RKO (cell line): ENCODE results near the gene PPFIA1.

Source experiments
- DNase-seq: peaks from one replicate; pipeline ENCODE4 v3.0.0-alpha.2; 2016; ENCODE audit warnings: low spot score

The PPFIA1 gene

GRCh38 chr11:70297341-70297740, 26.9 kb downstream of the PPFIA1 start:
- DNase-seq = no peak

- DNase-seq = no peak
Observed at GRCh38 chr11:70298243-70298915, 27.9 kb downstream of the PPFIA1 start.

DNA sequence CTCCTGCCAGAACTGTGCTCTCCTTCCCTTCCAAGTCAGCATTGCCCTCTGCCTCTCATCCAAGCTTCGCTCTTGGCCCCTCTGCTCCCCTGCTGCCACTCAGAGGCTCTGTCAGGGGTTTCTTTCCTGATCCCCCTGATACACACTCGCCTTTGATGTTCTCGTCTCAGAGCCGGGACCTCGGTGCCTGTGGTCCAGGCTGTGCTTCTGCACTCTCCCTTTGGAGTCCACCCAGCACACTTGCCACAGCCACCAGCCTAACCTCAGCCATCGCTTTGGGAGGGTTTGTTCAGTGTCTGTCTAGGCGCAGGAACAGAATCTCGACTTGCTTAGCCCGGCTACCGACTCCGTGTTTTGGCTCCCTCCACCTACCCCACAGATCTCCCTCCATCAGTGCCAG, 29.1 kb downstream of the PPFIA1 start:
- no peak for DNase-seq

DNA sequence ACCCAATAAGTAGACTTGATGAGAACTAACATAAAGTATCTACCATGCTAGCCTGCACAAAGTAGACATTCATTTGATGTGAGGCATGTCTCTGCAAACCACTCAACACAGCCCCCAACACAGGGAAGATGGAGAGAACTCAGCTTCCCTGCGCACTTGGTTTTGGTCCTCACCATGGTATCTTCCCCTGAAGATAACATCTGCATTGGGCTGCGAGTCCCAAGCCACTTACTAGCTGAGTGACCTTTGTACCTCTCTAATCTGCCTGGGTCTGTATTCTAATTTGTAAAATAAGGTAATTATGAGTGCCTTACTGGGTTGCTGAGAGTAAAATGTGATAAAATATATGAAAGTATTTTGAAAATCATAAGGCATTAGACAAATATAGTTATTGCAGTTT, 30.7 kb downstream of the PPFIA1 start:
- DNase-seq = no peak

- no peak for DNase-seq
Observed at GRCh38 chr11:70301721-70302418, 31.4 kb downstream of the PPFIA1 start.

DNA sequence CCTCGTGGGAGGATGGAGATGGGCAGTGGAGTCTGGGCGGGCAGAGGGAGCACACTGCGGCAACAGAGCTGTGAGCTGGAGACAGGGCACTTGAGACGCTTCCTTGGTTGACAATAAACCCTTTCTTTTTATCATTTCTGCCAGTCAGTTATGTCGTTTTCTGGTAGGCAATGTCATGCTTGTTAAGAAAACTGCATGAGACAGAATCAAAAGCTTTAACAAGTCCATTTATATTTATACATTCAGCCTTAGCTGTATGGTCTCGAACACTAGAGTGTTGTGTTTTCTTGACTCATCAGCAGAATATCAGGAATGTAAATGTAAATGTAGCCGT, 31.9 kb downstream of the PPFIA1 start:
- DNase-seq = no peak

DNA sequence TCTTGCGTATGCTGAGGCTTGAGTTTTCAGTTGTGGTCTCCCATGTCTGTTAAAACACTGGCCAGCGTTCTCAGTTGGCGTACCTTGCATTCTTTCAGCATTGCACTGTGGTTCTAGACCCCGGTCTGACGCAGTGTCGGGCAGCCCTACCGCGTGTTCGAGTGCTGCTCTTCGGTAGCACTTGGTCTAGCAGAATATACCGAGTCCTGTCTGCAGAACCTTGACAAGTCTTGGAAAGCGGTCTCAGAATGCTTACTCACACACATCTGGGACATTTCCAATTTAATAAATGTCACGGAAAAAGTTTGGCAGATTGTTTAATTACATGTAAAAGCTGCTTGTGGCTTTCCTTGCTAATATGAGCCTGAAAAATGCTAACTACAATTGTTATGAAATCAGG, 32.6 kb downstream of the PPFIA1 start:
- no peak for DNase-seq

DNA sequence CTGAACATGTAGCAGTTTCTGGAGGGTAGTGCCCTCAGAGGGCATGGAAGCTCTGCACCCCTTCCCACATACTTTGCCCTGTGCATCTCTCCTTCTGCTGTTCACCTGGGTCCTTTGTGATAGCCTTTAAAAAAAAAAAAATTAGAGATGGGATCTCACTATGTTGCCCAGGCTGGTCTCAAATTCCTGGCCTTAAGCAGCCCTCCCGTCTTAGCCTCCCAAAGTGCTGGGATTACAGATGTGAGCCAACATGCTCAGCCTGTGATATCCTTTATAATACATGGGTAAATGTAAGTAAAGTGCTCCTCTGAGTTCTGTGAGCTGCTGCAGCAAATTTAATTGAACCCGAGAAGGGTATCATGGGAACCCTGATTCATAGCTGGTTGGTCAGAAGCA, 33.7 kb downstream of the PPFIA1 start:
- DNase-seq = no peak

DNA sequence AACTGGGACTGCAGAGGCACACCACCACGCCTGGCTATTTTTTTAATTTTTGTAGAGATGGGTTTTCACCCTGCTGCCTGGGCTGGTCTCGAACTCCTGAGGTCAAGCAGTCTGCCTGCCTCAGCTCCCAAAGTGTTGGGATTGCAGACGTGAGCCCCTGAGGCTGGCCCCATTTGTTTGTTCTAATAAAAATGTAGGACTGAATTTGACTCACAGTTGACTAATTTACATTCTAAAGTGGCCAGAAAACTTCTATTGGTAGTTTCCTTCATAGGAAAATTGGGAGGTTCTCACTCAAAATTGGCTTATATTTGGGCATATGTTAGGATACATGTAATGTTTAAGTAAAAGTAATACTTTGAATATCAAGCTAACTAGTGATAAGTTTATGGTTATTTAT, 35.0 kb downstream of the PPFIA1 start:
- DNase-seq = no peak

GRCh38 chr11:70306586-70307033, 36.1 kb downstream of the PPFIA1 start:
- DNase-seq = no peak

- DNase-seq = no peak
Observed at GRCh38 chr11:70307176-70307575, 36.7 kb downstream of the PPFIA1 start.

GRCh38 chr11:70311616-70312015, 41.1 kb downstream of the PPFIA1 start:
- DNase-seq = no peak

- DNase-seq = no peak
Observed at GRCh38 chr11:70312401-70313357, 42.2 kb downstream of the PPFIA1 start.

DNA sequence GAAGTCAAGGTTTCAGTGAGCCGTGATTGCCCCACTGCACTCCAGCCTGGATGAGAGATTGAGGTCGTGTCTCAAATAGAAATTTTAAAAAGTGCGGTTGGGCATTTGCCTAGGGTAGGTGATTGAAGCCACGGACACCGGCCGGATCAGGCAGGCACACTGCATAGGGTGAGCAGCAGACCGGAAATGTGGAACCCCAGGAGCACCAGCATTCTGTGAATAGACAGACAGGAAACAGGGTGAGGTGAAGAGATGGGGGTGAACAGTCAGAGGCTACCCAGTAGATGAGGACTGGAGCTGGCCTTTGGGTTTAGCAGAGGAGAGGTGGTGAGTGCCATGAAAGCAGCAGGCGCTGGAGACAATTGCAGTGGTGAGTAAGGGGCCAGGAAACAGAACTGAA, 43.5 kb downstream of the PPFIA1 start:
- no peak for DNase-seq

DNA sequence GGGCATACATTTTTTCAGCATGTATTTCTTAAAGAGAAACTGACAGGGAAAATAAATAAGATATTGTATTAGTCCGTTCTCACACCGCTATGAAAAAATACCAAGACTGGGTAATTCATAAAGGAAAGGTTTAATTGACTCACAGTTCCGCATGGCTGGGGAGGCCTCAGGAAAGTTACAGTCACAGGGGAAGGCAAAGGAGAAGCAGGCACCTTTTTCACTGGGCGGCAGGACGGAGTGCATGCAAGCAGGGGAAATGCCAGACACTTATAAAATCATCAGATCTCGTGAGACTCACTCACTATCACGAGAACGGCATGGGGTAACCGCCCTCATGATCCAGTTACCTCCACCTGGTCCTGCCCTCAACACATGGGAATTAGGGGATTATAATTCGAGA, 44.2 kb downstream of the PPFIA1 start:
- DNase-seq = no peak

DNA sequence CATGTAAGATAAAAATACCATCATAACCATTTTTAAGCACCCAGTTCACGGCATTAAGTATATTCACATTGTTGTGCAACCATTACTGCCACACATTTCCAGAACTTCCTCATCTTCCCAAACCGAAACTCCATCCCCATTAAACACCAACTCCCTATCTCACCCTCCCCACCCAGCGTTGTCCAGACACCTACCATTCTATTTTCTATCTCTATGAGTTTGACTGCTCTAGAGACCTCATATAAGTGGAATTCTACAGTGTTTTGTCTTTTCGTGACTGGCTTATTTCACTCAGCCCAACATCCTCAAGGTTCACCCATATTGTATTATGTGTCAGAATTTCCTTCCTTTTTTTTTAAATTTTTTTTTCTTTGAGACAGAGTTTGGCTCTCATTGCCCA, 45.2 kb downstream of the PPFIA1 start:
- no peak for DNase-seq

GRCh38 chr11:70317581-70318305, 47.3 kb downstream of the PPFIA1 start:
- DNase-seq = no peak

- DNase-seq = no peak
Observed at GRCh38 chr11:70319396-70320076, 49.0 kb downstream of the PPFIA1 start.

DNA sequence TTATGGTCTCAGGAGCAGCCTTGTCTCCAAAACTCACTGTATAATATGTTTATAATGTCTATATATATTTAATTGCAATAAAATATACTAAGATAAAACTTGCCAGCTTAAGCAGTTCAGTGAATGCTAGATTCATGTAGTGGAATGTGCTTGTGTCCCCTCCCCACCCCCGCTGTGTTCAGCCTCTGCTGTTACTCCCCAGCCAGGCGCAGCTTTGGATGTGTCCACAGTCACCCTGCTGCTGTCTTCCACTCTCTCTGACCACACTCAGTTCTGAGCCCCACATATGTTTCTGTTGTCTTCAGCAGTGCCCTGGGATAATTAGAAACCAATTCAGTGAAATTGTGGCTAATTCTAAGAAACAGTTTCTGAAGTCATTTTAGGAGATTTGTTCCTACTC, 52.2 kb downstream of the PPFIA1 start:
- DNase-seq = no peak

DNA sequence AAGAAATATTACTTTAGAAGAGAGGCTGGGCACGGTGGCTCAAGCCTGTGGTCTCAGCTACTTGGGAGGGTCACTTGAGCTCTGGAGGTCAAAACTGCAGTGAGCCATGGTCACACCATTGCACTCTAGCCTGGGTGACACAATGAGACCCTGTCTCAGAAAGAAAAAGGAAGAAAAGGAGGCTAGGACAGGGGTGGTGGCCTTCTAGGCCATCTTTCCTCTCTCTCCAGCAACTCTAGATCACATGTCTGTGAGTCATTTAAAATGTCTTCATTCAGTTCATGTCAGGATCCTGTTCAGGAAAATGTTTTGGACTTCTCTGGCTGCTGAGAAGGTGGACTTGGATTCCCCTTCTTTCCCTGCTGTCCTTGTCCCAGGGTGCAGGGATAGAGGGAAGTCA, 53.3 kb downstream of the PPFIA1 start:
- DNase-seq = no peak

DNA sequence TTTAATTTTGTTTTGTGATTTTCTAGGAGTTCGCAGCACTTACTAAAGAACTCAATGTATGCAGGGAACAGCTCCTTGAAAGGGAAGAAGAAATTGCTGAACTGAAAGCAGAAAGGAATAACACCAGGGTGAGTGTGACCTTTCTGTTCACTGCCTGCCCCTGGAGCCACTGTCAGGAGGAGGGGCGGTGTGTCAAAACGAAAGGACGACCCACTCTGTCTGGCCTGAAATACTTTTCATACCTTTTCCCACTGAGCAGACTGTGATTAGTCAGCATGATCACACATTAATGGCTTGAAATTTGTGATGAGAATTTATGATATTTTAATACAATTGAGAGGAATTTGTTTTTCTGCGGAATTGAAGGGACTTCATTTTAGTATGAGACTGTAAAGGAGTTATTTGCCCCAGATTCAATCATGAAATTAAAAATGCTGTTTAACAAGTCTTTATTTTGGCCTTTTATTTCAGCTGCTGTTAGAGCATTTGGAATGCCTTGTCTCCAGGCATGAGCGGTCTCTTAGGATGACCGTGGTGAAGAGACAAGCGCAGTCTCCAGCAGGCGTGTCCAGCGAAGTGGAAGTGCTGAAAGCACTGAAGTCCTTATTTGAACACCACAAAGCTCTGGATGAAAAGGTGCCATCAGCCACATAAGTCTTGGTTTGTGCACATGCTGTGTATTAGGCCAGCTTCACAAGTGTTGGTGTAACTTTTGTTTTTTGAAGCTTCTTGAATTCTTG, 54.1 kb downstream of the PPFIA1 start:
- DNase-seq = no peak
